ENCODE measurements around the gene PTPRJ.
"Not testable (repeated sequence)": the region's sequence is repeated elsewhere in the genome, so short reads cannot be mapped to it uniquely, and the experiment has no call there.

The PTPRJ gene

DNA sequence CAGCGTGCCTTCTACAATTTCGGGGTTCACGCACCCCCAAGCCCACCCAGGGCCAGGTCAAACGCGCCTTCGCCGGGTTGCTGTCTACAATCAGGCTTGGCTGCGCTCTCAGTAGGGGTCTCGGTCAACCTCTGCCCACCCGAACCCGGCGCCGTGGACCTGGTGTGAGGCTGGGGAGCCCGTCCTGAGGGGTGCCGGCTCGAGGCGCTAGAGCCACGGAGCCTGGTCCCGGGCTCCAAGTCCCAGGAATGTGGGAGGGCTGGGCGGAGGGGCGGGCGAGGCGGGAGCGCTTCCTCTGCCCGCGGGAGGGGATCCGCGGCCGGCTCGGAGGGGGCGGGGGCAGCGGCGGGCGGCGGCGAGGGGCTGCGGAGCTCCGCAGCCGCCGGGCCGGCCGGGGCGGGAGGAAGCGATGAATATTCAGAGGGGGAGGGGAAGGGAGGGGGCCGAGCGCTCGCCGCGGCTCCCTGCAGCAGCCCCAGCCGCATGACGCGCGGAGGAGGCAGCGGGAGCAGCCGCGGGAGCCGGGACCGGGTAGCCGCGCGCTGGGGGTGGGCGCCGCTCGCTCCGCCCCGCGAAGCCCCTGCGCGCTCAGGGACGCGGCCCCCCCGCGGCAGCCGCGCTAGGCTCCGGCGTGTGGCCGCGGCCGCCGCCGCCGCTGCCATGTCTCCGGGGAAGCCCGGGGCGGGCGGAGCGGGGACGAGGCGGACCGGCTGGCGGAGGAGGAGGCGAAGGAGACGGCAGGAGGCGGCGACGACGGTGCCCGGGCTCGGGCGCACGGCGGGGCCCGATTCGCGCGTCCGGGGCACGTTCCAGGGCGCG lies at the start of gene PTPRJ:
TSS of gene PTPRJ (plus strand) at position 472 of the 819 bp plus-strand sequence. CDS start 354 bp downstream, outside the sequence.
- DNase-seq: peak; percentile 45

DNA sequence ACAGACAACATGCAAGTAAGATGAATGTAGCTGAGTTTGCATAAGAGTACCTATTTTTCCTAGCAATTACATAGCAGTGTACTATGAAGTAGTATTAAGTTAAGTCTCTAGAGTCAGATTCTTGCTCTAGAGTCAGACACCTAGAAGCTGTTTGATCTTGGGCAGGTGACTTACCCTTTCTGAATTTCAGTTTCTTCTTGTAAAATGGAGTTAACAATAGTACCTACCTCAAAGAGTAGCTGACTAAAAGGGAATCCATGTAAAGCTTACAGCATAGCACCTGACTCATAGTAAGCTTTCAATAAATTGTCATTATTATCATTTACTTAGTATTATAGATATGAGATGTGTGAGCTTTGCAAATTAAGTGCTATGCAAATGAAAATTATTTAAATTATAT lies 47.8 kb upstream of the PTPRJ start:
- no peak for DNase-seq

DNA sequence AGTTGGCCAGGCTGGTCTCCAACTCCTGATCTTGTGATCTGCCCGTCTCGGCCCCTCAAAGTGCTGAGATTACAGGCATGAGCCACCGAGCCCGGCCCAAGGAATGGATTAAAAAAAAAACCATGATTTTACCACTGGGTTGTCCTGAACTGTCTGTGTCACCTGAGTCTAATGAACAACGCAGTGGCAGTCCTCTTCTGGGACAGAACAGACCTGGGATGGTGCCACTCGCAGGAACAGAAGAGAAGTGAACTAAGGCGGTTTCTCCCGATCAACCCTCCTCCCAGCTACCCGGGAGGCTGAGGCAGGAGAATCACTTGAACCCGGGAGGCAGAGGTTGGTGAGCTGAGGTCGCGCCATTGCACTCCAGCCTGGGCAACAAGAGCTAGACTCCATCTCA lies 46.6 kb upstream of the PTPRJ start:
- not testable (repeated sequence) for DNase-seq

DNA sequence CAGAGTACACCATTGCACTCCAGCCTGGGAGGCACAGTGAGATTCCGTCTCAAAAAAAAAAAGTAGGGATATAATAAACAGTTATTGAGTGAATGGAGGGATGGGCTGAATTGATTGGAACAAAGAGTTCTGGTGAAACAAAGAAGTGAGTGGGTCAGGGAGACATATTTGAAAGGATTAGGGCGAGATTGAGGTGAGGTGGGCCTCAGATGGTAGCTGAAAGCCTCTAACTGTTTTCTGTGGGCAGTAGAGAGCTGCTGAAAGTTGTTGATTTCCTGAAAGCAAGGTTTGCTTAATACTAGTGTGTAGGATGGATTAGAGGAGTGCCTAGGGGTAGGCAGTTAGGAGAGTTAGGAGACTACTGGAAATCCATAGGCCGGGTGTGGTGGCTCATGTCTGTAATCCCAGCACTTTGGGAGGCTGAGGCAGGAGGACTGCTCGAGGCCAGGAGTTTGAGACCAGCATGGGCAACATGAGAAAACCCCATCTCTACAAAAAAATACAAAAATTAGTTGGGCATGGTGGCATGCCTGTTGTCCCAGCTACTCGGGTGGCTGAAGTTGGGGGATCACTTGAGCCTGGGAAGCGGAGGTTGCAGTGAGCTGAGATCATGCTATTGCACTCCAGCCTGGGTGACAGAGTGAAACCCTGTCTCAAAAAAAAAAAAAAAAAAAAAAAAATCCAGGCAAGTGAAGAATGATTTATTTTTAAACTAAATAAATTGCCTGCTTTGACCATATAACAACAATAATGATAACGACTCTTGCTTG lies 41.4 kb upstream of the PTPRJ start:
- no peak for DNase-seq

DNA sequence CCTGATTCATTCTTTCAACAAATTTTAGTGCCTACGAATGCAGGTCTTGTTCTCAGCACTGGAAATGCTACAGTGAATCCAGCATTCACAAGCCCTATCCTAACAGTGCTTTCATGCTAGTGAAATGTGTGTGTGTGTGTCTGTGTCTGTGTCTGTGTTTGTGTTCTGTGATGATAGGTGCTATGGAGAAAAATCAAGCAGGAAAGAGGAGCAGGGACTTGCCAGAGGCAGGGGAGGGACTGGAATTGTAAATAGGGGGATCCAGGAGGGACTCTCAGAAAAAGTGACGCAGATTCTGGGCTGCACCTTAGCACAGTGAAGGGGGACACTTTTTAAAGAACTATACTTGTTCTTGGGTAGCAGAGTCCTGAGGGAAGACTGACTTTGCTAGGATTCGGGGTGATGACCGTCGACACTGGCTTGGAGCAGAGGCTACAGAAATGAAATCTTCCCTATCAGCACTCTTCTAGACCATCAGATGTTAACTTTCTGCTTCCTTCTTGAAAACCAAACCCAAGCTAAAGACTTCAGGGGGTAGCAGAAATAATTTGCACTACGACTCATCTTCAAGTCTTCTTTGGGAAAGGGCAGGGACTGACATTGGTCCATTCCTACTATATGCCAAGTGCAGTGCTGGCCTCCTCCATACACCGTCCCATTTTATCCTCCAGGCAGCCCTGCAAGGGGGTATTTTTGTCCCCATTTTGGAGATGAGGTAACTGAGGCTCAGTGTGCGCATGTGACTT lies 39.3 kb upstream of the PTPRJ start:
- DNase-seq: no peak

DNA sequence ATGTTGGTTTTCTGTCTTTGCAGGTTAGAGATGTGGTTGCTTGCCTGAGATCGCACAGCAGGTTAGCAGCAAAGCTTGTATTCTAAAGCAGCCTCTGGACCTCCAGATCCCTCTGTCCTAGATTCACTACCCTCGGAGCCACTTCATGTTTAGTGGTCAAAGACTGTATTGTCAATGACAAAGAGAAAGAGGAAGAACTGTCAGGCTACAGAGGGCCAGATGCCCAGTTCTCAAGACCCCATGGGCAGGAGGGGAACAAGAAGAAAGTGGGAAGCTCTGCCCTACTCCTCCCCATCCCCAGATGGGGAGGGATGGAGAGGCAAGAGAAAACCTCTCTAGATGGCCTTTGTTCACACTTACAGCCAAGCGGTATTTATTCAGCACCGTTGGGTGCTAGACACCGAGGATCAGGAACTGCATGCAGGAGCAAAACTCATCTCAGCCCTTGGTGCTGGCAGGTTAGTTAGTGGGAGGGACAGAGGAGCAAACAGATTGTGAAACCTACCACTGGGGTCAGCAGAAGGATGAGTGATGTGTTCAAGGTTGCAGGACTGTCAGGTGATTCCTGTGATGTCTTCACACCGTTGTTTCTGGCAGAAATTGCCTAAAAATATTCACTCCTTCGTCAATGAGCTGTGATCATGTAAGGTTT lies 38.3 kb upstream of the PTPRJ start:
- no peak for DNase-seq

DNA sequence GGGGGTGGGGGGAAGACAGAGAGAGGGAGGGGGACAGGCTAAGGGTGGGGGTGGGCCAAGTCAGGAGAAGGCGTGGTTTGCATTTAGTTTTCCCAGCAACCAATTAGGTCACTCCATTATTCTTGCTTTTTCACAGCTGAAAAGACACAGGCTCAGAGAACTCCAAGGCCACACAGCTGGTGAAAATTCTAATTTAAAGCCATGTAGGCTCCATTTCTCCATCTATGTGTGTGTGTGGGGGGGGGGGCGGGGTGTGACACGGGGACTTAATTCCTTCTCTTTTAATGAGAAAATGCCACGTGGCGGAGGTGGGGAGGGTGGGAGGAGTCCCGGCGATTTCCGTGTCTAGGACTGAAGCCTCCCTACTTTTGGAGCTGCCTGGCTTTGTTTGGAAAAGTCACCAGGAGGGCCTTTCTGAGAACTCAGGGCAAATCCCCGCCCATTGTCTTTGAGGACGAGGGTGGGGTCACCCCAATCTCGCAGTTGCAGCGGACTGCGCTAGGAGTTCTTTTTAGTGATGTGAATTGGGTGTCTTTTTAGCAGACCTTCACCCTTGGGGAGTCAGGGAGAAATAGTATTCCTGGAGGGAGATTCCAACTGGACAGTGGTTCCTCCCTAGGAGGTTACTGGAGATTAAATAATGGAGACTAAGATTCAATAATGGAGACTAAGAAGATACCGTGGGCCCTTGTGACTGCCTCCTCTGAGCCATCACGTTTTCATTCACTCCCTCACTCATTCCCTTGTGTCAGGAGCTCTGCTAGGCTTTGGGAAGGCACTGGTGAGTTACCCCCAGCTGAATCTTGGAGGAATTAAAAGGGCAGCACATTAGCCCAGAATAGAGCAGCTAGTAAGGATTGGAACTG lies 36.4 kb upstream of the PTPRJ start:
- no peak for DNase-seq

DNA sequence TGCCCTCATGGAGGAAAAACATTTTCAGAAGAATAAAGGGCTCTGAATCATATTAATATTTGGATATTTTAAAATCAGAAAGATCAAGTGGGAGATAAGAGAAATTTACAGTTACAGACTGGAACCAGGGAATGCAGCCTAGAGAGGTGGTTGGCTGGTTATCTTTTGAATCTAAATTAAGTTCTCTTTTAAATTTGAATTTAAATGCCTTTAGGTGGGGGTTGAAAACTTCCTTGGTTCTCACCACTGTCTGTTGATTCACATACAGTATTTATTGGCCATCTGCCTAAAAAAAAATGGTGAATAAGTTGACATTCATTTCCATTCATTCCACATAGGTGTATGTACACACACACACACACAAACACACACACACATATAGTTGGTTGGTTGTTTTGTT lies 35.7 kb upstream of the PTPRJ start:
- no peak for DNase-seq

DNA sequence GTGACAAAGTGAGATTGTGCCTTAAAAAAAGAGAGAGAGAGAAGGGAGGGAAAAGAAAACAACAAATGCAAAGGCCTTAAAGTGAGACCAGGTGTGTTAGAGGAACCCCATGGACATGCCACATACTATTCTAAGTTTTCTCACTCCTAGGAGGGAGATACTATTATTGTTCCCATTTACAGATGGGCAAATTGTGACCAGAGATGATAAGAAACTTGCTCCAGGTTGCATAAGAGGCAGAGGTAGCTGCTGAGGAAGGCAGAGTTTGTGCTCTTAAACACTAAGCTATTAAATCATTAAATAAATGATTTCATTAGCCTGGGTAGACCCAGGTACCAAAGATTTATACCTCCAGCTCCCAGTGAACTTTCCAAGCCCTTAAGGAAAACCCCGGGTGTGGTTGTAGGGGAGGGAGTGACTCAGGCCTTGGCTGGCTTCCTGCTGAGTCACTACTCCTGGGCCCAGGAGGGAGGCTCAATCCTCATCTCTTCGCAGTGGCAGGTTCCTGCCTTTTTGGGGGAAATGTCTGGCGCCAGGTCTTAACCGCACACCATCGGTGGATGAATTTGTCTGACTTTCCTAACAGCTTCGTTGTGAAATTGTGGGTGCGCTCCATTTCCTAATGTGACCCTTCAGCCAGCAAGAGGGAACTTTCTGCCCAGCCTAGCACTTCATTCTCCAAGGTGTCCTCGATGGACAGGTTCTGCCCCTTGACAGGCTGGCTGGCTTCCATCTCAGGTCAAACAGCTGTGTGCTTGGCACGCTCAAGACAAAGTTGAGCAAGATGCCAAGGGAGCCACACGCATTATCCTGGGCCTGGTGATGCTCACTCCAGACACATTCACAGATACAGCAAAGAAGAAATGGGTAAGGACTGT lies 33.4 kb upstream of the PTPRJ start:
- peak; percentile 74 for DNase-seq

DNA sequence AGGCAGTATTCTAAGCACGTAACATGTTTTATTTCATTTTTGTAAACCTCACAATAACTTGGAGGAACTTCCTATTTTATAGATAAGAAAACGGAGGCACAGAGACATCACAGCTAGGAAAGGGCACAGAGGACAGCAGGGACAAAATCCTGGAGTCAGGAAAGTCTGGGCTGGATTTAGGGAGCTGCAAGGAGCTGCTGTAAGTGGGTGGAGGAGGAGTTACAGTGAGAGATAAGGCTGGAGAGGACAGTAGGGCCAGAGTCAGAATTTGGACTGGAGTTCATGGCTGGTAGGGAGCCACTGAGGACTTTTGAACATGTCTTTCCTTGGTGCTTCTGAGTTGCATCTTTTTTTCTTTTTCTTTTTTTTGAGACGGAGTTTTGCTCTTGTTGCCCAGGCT lies 32.2 kb upstream of the PTPRJ start:
- DNase-seq: no peak

DNA sequence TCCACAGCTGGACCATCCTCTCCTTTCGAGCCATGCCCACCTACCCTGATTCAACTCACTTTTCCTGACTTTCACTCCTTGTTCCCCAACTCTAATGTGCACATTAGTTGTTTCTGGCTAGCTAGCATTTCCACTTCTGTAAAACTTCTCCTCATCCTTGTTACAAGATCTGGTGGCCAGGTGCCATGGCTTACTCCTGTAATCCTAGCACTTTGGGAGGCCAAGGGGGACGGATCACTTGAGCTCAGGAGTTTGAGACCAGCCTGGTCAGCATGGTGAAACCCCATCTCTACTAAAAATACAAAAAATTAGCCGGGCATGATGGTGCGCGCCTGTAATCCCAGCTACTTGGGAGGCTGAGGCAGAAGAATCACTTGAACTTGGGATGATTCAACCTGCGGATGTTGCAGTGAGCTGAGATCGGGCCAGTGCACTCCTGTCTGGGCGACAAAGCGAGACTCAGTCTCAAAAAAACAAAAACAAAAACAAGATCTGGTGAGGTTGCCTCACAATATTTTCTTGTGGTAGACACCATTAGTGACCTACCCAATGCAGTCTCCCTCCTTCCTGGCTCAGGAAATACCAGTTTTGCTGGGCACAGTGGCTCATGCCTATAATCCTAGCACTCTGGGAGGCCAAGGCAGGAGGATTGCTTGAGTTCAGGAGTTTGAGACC lies 31.2 kb upstream of the PTPRJ start:
- DNase-seq: not testable (repeated sequence)

DNA sequence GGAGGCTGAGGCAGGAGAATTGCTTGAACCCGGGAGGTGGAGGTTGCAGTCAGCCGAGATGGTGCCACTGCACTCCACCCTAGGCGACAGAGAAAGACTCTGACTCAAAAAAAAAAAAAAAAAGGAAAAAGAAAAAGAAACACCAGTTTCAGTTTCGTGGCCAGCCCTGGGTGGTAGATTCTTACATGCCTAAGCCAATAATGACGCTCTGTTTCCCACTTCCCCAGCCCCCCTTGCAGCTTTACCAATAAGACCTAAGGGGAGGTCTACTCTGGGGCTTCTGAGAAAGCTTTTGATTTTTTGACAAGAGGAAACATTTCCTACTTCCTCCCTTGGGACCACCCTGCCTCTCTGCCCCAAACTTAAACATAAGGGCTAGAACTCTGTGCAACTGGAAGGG lies 30.0 kb upstream of the PTPRJ start:
- DNase-seq: no peak

DNA sequence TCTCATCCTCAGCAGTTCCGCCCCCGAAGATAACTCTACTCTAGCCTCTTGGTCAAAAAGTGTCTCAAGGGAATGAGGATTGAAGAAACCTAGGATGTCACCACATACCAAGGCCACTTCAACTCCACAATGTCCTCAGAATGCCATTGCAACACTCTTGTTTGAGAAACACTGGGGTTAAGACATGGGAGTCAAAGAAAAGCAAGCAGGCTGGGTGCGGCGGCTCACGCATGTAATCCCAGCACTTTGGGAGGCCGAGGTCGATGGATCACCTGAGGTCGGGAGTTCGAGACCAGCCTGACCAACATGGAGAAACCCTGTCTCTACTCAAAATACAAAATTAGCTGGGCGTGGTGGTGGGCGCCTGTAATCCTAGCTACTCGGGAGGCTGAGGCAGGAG lies 28.9 kb upstream of the PTPRJ start:
- DNase-seq: not testable (repeated sequence)

DNA sequence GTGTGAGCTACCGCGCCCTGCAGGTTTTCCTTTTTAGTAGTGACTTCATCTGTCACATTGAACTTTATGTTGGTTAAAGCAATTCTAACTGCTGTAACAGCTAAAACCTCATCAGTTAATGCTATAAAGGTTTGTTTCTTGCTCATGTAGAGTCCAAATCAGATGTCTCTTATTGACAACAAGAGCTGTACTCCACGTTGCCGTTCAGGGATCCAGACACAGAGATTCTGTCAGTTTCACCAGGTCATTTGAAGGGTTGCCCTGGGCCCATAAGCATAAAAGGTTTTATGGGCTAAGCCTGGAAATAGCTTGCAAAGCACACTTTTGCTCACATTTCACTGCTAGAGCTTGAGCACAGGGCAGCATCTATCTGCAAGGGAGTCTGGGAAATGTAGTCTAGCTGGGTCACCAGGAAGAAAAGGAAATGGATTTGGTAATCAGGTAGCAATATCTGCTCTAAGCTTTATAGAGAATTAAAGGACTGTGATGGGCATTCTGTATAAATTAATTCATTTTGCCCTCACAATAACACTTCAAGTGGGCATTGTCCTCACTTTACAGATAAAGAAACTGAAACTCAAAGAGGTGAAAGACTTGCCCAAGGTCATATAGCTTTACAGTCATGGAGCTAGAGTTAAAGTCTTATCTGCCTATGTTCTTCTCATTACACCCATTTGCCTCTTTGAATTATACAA lies 25.2 kb upstream of the PTPRJ start:
- DNase-seq: peak; percentile 35

DNA sequence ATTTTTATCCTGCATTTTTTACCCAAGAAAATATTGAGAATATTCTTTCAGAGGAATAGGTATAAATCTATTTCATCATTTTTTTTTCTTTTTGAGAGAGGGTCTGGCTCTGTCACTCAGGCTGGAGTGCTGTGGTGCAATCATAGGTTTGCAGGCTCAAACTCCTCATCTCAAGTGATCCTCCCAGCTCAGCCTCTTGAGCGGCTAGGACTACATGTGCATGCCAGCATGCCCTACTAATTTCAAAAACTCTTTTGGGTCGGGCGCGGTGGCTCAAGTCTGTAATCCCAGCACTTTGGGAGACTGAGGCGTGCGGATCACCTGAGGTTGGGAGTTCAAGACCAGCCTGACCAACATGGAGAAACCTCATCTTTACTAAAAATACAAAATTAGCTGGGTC lies 20.3 kb upstream of the PTPRJ start:
- DNase-seq: no peak

DNA sequence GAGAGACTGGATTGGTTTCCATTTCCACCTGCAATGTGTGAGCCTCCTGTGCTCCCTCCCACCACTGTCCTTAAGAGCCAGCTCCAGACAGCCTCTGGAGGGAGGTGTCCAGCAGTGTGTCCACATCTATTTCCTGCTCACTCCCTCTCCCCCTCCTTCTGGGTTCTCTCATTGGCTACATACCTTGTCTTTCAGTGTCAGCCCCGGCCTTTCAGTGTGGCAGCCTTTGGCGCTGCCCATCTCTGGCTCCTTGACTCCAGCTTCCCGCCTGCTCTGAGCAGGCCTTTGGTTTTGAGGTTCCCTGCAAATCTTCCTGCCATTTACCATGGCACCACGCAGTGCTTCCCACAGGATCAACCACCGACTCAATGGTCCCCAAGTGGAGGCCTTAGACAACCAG lies 19.0 kb upstream of the PTPRJ start:
- no peak for DNase-seq

DNA sequence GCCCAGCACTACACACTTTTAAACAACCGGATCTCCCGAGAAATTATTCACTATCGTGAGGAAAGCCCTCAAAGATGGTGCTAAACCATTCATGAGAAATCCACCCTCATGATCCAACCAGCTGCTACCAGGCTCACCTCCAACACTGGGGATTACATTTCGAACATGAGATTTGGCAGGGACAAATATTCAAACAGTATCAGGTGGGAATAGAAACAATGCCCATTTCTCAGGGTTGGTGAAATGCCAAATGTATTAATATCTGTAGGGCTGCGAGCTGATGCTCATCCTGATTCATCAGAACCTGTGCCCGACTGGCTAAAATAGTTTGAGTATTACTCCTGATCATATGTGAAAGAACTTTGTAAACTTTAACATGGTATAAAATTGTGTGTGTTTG lies 15.8 kb upstream of the PTPRJ start:
- DNase-seq: no peak

DNA sequence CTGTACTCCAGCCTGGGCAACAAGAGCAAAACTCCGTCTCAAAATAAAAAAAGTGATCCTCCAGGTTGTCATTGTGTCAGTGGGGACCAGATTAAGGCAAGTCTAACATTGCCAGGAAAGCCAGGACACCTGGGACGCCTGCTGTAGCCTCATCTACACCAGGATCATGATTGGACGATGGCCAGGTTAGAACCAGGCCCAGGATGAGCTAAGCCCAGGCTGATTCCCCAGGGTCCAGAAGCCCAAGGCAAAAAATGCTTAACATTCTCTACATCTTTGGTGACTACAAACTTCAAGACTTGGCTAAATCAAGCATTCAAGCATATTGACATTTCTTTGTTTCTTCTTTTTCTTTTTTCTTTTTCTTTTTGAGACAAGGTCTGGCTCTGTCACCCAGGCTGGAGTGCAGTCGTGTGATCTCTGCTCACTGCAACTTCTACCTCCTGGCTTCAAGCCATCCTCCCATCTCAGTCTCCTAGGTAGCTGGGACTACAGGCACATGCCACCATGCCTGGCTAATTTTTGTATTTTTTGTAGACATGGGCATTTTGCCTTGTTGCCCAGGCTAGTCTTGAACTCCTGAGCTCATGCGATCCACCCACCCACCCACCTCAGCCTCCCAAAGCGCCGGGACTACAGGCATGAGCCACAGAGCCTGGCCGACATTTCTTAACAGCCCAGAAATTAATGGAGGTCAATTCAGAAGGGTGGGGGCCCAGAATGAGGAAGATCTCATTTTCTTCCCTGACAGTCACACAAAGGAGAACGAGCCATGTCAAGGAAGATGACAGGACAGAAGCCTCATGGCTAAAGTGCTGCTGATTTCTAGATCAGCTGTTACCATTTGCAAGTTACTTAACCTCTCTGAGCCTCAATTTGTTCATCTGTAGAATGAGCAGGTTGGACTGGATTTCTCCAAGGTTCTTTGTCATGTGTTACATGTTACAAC lies 12.5 kb upstream of the PTPRJ start:
- no peak for DNase-seq

DNA sequence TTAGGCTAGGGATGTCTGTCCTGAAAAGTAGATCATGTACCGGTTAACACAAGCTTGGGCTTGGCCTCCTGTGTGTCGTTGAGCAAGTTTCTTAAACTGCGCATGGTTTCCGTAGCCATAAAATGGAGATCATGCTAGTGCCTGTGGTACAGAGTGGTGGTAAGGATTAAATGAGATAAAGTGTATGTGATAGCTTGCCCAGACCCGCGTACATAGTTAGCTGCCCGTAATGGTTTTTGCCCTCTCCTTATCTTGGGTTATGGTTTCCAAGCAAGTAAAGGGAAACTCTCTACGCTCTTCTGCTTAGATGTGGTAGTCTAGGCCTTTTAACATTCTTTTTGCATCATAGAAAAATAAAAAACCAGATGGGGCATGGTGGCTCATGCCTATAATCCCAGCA lies 11.0 kb upstream of the PTPRJ start:
- peak; percentile 74 for DNase-seq

Data from hematopoietic multipotent progenitor cell treated with erythropoietin and hydrocortisone succinate and interleukin-3 and kit ligand, for 6 days (in vitro differentiated cells).